ENCODE data around the gene KRT33B.

KRT33B gene

GRCh38 chr17:41318231-41318630 lies 51.4 kb downstream of the KRT33B start (continued):
- TF ChIP-seq ZNF785 (tag by site-specific recombination; IDR thresholded peaks at IDR 0.05) (no peak), ZNF19 (tag by site-specific recombination; IDR thresholded peaks at IDR 0.05; ENCODE audit: low read depth) (no peak), HIC1 (tag by site-specific recombination; IDR thresholded peaks at IDR 0.05) (no peak), ZNF664 (tag by site-specific recombination; IDR thresholded peaks at IDR 0.05) (no peak), ZFP37 (tag by site-specific recombination; IDR thresholded peaks at IDR 0.05) (no peak), ZBTB10 (tag by site-specific recombination; IDR thresholded peaks at IDR 0.05) (no peak), ZNF138 (tag by site-specific recombination; IDR thresholded peaks at IDR 0.05; ENCODE audit: borderline replicate concordance) (no peak), ZBTB11 (tag by site-specific recombination; conservative IDR thresholded peaks at IDR 0.05; ENCODE audit: low read depth) (no peak)

- Histone ChIP-seq H3K27ac (ENCODE audit: extremely low read depth, low read depth, low read length) (no peak overlapping the region), H3K36me3 (ENCODE audit: control insufficient read depth in 2 of 2, insufficient read depth in 1 of 2, low read length in 2 of 2) (no peaks in the 10 kb centered on the region), H3K4me3 (ENCODE audit: low read depth, low read length) (no peak overlapping the region), H3K4me1 (ENCODE audit: control insufficient read depth, insufficient read depth, low read length) (no peaks in the 10 kb centered on the region), H3K9me3 (ENCODE audit: control insufficient read depth, insufficient read depth, low read depth, low read length) (no peaks in the 10 kb centered on the region)
- ChIA-PET POLR2A (no interaction called here), CTCF (interaction anchor here (2.4 kb wide), 1 partner anchor 13 kb away, joined by 10 read pairs; no protein-coding TSS in a partner anchor)
- no peak for TF ChIP-seq ZNF133 (tag by site-specific recombination; IDR thresholded peaks at IDR 0.05)
- no peak for TF ChIP-seq ZNF157 (tag by site-specific recombination; IDR thresholded peaks at IDR 0.05)
- TF ChIP-seq ZIC2 (tag by site-specific recombination; IDR thresholded peaks at IDR 0.05), result peak; percentile 6
Observed at GRCh38 chr17:41315814-41316445, 53.7 kb downstream of the KRT33B start.

- no peak within 1 kb of the TSS for H3K27ac ChIP-seq (ENCODE audit: extremely low read depth, low read depth, low read length)
- H3K36me3 ChIP-seq (ENCODE audit: control insufficient read depth in 2 of 2, insufficient read depth in 1 of 2, low read length in 2 of 2), result no peaks in the 10 kb centered on the region
- TF ChIP-seq ZBTB11 (tag by site-specific recombination; conservative IDR thresholded peaks at IDR 0.05; ENCODE audit: low read depth) (0 out of 2 replicates have a peak, but pooled peaks have one; percentile 28), ZIC2 (tag by site-specific recombination; IDR thresholded peaks at IDR 0.05) (peak; percentile 92), HOXA7 (CRISPR knock-in tag; IDR thresholded peaks at IDR 0.05; ENCODE audit: borderline replicate concordance) (no peak)
- ChIA-PET POLR2A (no interaction called here), CTCF (interaction anchor here (1.7 to 2.4 kb wide), 2 partner anchors 8 to 14 kb away, joined by 7 to 10 read pairs; no protein-coding TSS in a partner anchor)
- no peaks in the 10 kb centered on the region for H3K4me1 ChIP-seq (ENCODE audit: control insufficient read depth, insufficient read depth, low read length)
- H3K9me3 ChIP-seq (ENCODE audit: control insufficient read depth, insufficient read depth, low read depth, low read length), result no peaks in the 10 kb centered on the region
- no peak within 1 kb of the TSS for H3K4me3 ChIP-seq (ENCODE audit: low read depth, low read length)
Observed at GRCh38 chr17:41315204-41315794, 54.3 kb downstream of the KRT33B start, which contains the start of gene KRTAP17-1. Gene KRTAP17-1 (minus strand): TSS chr17:41315710. CDS start chr17:41315650, 60 bp downstream.
